OCI-LY1 (cell line): ENCODE measurements around the gene CCND2.

ENCODE experiments used
- EZH2 ChIP-seq: fragments of 200-600 bp; sonication (generic), shearing (Covaris generic); IDR thresholded peaks from 2 replicates; pipeline ENCODE4 v1.8.0; 2017; ENCODE audit warnings: borderline replicate concordance, mixed run types, mild to moderate bottlenecking, antibody characterized with exemption, low read length, moderate library complexity, mixed read lengths
- TF ChIP-seq, protein P1 (sequence below): fragments of 200-600 bp; sonication (generic), shearing (Covaris generic); IDR thresholded peaks from 2 replicates; pipeline ENCODE4 v1.5.1; 2017; ENCODE audit warnings: mild to moderate bottlenecking, antibody characterized with exemption, low read length, moderate library complexity, mixed read lengths

DNA sequence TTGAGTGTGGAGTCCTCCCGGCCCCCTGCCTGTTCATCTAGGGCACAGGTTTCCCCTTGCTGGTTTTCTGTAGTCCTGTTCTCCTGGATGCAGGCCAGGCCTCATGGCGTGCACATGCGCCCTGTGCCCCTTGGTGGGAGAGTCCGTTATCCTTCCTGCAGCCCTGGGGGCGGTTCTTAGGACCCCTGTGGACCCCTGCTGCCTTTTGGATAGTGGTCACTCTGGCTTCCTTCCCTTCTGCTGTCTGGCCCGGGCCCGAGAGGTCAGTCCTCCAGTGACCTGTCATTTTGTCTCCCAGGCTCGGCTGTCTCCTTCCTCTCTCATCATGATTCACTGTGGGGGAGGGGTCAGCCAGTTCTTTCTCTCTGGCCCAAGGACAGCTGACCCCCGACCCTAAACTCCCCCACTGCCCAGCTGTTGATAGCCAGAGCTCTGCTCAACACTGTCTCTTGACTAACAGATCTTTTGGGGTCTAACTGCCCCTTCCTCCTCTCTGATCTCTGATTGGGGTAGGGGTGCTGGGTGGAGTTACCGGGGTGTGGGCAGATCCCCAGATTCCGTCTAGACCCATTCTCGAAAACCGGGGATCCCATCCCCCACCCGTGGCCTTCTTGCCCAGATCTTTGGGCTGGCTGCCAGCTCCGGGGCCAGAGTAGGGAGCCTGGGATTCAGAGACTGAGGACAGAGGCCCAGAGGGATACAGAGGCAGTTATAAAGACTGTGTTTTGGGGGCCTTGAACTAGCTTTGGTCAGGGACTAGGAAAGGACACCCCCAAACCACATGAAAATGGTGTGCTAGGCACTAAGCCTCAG lies 7.0 kb downstream of the CCND2 start:
- TF ChIP-seq EZH2, result no peak
- TF ChIP-seq, protein P1, sequence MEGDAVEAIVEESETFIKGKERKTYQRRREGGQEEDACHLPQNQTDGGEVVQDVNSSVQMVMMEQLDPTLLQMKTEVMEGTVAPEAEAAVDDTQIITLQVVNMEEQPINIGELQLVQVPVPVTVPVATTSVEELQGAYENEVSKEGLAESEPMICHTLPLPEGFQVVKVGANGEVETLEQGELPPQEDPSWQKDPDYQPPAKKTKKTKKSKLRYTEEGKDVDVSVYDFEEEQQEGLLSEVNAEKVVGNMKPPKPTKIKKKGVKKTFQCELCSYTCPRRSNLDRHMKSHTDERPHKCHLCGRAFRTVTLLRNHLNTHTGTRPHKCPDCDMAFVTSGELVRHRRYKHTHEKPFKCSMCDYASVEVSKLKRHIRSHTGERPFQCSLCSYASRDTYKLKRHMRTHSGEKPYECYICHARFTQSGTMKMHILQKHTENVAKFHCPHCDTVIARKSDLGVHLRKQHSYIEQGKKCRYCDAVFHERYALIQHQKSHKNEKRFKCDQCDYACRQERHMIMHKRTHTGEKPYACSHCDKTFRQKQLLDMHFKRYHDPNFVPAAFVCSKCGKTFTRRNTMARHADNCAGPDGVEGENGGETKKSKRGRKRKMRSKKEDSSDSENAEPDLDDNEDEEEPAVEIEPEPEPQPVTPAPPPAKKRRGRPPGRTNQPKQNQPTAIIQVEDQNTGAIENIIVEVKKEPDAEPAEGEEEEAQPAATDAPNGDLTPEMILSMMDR, result no peak
